ENCODE results near the gene AFF1.
"Not testable (repeated sequence)": the region's sequence is repeated elsewhere in the genome, so short reads cannot be mapped to it uniquely, and the experiment has no call there.

Gene AFF1

DNA sequence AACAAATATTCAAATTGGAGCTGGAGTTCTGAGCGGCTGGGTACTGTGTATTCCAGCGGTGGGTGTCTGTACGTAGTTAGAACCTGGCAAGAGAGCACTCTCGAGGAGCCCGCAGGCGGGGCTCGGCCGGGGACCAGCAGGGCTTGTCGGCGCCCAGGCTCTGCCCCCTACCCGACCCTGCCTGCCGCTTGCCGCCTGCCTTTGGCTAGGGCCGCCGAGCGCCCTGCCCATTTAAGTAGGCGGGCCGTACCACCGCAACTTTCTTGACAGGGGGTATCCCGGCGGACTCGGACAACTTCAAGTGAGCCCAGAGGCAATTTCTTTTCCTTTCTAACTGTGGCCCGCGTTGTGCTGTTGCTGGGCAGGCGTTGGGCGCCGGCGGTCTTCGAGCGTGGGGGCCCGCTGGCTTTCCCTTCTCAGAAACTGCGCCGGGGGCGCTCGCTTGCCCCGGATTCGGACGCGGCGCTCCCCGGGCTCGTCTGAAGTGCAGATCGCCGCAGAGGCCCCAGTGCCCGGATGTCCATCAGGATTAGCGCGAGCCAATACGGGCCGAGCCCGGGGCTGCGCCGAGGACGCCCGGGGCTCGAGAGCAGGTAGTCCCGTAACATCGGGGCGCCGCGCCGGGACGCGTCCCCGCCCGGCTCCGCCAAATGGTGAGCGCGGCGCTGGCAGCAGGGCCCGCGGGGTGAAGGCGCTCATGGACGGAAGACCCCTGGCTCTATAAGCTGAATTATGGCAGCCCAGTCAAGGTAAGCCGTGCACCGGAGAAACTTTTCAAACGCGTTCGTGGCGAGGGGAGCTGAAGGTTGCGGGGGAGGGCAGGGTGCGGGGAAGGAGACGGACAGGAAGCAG is 72.1 kb downstream of the AFF1 start:
- DNase-seq (ENCODE audit: low read depth, low spot score): peak; percentile 52
- peak overlapping the region; percentile 91 for H3K27ac ChIP-seq

DNA sequence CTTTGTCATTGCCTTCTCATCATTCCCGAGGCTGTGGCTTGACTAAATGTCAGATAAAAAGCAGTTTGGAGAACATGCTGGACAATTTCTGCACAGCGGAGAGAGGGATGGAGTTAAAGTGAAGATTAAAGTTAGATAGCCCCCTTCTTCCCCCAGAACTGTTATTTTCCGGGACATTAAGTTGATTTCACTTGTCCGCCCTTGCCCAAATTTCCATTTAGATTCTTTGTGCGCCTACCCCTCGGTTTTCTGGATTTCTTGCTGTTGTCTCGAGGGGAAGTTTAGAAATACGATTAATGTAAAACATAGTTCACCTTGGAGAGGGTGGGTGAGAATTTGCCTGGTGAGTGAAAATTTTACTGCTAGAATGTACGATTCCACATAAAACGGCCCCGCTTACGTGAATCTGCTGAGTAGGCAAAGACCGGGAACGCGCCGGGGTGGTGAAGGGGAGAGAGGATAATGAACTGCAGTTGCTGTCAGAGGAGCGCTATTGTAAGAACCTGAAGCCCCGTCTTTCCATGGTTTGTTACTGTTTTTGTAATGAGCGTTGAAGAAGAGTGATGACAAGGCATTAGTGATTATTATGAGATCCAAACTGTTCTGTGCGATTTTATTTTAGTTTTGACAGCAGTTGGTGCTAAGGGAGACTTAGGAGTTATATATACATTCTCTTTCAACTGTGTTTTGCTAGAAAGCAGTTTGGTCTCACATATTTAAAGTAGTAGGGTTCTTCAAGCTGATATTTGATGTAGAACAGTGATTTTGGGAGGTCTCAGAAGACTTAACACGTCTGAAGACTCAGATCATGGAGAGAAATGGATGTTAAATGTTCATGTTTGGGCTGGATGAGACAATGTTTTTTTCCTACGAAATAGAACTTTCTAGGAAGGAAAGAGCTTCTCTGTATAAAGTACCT is 73.0 kb downstream of the AFF1 start:
- peak overlapping the region; percentile 91 for H3K27ac ChIP-seq
- DNase-seq (ENCODE audit: low read depth, low spot score): no peak

DNA sequence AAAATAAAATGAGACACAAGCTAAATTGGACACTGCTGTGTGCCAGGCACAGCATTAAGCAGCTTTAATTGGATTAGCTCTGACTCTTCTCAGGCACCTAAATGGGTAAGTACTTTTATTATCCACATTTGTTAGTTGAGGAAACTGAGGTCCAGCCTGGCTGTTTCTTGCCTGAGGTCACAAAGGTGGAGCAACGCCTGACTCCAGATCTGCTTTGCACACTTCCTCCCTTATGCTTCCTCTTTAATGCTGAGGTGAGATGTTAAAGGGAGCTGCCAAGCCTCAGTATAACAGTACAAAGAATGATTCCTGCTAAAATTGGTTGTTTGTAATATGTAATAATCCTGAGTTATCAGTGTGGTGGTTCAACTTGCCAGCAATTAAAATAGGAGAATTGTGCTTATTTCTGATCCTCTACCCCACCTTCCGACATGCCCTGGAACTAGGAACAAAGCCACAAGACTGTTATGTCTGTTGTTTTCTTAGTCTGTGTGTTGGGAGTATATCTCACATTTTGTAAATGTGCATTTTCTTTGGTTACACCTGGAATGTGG is 74.4 kb downstream of the AFF1 start:
- H3K27ac ChIP-seq: peak overlapping the region; percentile 17
- no peak for DNase-seq (ENCODE audit: low read depth, low spot score)

DNA sequence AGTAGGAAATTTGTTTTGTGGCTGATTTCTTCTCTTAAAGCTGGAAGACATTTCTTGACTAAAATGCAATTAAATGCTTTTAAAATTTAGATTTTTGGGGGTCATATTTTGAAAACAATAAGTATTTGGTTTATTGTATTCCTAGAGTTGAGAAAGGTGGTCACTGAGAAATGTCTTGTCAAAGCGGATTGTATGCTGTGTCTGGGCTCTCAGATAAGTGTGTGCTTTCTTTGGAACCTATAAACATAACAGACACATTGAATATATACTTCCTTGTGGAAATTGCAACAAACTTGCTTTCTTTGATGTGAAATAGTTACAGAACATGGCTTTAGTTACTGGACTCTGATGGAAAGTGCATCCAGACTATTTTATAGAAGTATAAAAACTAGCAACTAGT is 75.4 kb downstream of the AFF1 start:
- DNase-seq (ENCODE audit: low read depth, low spot score): no peak
- no peak overlapping the region for H3K27ac ChIP-seq

DNA sequence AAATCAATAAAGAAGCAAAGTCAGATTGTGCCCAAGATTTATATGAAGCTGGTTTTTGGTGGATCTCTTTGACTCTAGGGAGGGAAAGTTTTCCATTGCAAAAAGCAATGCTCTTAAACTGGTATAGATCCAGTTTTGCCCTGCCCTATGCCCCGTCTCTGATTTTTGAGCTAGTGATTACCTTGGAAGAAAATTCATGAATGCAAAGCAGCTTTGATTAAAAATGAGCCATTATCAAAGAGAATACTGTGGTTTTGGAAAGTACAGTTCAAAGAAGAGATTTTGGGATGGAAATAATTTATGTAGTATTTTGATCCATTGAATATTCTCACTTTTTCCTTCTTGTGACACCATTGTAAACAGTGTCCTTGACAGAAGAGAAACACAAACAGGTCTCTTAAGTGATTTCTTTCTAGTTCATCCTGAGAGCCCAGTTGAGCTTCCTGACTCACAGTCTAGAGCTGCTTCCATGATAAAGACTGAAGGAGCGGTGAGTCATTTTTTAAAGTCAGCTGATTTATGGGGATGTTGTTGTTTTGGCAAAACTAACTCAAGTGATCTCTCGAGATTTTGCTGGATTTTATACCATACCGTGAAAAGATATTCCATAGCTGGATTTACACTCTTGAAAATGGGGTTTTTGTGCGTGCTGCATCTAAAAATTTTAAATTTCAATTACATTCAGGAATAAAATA is 76.7 kb downstream of the AFF1 start:
- peak; percentile 78 for DNase-seq (ENCODE audit: low read depth, low spot score)

DNA sequence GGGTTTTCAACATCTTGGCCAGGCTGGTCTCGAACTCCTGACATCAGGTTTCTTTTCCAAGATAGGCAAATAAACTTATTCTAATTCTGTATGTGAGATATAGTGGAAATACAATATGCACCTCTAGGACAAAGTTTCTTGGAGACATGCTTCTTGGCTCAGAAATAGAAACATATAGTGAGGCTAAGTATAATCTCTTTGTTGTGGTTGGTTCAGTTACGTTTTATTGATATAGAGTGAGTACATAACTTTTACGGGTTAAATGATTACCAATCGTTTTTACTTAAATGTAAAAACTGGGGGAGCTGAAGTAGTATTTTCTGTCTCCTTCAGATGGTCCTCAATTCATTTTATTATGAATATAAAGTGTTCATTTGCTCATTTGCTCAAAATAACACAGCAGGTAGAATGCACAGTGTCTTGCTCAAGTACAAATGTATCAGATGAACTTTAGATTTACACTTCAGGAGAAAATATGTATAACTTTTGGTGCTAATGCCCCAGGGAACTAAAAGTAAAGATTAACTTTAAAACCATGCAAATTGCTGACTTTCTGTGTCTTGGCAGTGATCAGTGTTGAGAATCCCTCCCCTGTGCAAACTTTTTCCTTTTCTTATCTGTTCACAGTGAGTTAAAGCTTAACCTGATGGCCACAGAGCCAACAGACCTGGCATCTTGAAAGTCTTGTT is 77.6 kb downstream of the AFF1 start:
- H3K27ac ChIP-seq: peak overlapping the region; percentile 44
- DNase-seq (ENCODE audit: low read depth, low spot score): no peak

More for the DNA sequence above, 76.7 kb downstream of the AFF1 start:
- peak overlapping the region; percentile 44 for H3K27ac ChIP-seq

DNA sequence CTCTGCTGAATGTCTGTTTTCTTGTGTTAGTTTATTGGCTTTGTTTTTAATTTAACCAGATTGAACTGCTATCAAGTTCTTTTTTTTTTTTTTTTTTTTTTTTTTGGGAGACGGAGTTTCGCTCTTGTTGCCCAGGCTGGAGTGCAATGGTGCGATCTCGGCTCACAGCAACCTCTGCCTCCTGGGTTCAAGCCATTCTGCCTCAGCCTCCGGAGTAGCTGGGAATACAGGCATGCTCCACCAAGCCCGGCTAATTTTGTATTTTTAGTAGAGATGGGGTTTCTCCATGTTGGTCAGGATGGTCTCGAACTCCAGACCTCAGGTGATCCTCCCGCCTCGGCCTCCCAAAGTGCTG is 78.1 kb downstream of the AFF1 start:
- DNase-seq (ENCODE audit: low read depth, low spot score); H3K27ac ChIP-seq: not testable (repeated sequence)

DNA sequence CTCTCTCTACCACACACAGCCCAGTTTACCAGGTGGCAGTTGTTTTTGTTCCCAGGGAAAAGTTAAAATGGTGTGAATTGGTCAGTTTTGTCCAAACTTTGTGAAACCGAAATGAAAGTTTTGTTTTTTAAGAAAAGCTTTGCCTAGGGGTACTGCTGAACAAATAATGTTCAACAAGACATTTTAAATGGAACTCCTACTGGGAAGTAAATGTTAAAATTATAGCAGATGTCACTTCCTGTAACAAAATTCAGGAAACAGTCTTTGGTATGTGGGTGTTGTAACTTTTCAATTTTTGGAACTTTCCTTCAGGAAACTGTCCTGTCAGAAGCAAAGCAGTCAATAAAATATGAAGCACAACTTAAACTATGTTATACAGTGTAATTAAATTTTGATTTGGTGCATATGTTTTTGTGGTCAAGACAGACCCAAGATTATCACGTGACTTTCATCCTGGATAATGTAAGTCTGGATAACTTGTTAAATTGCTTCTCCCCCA is 79.5 kb downstream of the AFF1 start:
- peak overlapping the region; percentile 60 for H3K27ac ChIP-seq
- DNase-seq (ENCODE audit: low read depth, low spot score): no peak

DNA sequence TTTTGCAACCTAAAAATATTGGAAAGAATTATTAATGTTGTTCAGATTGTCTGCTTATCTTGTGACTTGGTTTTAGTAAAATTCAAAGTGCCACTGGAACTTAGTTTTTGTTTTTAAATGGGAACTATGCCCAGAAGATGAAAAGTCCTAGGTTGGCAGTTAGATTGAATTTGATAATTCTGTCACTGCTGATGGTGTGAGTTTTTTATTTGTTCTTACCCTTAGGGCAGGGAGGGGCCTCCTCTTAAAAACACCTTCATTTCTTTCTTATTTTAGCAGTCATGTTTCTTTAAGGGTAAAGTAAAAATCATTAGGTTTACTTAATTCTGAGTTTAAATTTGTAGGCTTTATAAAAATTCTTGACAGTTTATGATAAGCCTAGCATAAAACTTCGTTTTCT is 80.6 kb downstream of the AFF1 start:
- H3K27ac ChIP-seq: peak overlapping the region; percentile 60
- no peak for DNase-seq (ENCODE audit: low read depth, low spot score)

DNA sequence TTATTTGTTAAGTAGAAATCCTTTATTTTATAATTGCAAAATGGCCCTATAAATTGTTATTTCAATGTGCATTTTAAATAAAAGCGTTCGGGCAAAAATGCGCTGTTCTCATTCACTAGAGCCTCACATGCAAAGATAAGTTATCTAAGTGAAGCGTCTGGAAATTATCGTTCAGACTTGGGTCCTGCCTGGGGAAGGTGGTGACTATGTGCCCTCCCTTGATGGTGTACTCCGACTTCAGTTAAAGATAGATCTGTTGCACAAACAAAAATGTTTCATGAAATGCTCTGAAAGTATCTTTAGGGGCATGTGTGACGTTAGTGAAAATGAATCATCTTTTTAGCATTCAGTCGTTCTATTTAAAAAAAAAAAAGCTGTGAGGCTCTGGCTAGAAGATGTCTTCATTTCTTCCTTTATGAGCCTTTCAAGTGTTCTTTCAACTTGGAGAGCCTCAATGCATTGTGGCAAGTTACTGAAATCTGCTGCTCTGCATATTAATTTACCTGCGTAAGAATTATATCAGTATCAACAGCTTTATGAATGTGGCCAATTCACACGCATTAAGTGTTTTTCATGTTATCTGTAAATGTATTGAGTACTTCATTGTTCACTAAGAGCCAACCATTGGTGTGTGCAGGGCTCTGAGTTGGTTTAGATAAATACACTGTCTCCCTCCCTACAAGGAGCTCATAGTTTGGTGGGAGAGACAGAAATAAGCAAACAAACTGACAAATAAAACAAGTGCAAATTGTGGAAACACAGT is 83.0 kb downstream of the AFF1 start:
- no peak overlapping the region for H3K27ac ChIP-seq
- no peak for DNase-seq (ENCODE audit: low read depth, low spot score)

DNA sequence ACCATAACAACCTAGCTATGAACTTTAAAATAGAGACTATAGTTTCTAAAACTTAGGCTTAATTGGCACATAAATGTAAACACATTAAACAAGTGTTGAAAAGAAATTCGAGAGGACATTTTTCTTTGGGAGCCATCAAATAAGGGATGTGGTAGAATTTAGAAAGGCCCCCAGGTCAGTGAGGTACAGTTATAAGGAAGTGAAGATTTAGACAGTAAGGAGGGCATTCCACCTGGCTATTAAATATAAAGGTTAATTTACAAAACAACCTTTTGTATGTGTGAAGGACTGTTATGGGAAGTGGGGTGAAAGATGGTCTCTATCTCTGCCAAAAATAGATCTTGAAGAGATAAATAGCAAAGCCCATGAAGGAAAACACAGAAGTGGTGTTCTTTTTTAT is 83.9 kb downstream of the AFF1 start:
- no peak overlapping the region for H3K27ac ChIP-seq
- no peak for DNase-seq (ENCODE audit: low read depth, low spot score)

DNA sequence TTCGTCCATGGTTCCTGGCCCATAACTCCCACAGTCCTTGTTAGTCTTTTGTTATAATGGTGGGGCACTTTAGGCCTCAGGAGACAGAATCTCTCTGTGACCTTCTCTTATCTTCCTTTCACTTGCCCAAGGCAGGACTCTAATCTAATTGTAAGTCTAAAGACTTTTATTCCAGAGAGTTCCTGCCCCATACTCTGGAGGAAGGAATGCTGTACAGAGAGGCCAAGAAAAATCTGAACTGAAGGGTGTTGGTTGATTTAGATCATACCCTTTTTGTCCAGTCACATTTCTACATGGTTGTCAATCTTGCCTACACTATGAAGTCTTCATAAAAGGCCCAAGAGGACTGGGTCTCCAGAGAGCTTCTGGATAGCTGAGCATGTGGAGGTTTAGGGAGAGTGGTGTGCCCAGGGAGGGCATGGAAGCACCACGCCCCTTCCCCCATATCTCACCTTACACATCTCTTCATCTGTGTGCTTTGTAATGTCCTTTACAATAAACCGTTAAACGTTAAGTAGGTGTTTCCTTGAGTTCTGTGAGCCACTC is 84.5 kb downstream of the AFF1 start:
- H3K27ac ChIP-seq: no peak overlapping the region
- no peak for DNase-seq (ENCODE audit: low read depth, low spot score)

DNA sequence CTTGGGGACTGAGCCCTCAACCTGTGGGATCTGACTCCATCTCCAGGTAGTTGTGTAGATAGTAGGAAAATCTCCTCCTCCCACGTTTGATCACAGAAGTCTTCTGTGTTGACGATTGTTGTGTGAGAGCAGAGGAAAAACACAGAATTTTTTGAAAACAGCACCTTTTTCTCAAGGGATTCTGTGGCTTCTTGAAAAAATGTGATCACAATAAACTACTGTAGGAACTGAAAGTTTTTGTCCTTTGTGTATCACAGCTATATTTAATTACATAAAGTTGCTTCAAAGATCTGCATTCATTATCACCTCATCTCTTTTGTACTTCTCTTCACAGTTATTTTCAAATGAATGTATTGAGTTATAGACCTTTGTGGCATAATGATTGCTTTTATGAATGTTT is 85.1 kb downstream of the AFF1 start:
- DNase-seq (ENCODE audit: low read depth, low spot score): no peak

DNA sequence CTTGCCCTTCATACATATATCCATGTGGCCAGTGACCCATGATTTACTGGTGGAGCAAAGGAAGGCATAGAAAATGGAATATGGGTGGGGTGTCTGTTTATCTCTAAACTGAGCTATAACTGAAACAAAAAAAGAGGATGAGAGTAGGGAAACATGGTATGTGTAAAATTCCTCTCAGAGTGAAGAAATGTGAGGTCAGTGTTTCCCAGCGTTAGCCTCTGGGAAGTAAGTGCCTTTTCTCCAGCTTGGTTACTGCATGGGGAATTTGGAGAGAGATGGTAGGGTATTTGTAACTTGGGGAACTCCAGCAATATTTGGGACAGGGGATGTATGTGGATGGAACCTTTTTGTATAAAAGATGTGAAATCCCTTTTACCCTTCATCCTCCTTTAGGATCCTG is 89.4 kb downstream of the AFF1 start:
- H3K27ac ChIP-seq: no peak overlapping the region

More for the DNA sequence above, 85.1 kb downstream of the AFF1 start:
- H3K27ac ChIP-seq: no peak overlapping the region

DNA sequence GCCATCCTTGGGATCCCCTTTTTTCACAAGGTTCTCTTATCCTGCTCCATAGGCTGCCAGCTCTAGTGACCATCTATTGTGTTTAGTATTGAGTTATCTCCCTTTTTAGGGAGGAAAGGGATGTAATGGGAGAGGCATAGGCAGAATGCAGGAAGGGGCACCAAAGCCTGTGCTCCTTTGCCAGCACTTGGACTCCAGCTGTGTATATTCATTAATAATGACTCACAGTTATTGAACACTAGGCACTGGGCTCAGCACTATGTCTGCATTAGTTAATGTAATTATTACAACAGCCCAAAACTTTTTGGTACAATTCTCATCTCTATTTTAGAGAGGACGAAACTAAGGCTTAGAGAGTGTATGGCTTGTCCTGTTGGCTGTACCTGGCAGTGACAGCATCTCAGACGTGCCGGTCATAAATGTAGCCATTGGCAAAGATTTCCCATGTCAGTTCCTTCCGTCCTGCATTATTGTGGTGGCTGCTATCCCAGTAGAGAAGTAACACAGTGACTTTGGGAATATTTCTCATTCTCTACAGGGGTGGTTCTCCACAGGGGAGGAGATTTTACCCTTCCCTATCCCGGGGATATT is 90.3 kb downstream of the AFF1 start:
- H3K27ac ChIP-seq: no peak overlapping the region
- DNase-seq (ENCODE audit: low read depth, low spot score): no peak

More for the DNA sequence above, 89.4 kb downstream of the AFF1 start:
- no peak for DNase-seq (ENCODE audit: low read depth, low spot score)

DNA sequence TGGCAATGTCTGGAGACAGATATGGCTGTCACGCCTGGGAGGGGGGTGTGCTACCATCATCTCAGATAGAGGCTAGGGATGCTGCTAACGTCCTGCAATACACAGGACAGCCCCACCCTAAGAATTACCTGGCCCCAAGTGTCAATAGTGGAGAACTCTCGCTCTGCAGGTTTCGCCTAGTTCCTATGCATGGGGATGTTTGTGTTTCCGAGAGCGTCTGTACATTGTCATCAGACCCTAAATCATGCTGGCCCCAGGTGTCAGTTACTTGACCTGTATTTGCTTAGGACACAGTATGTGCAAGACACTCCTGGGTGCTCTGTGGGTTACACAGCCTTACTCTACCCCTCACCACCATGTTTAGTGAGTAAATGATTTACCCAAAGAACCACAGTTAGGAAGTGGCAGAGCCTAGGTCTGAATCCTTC is 90.8 kb downstream of the AFF1 start:
- no peak for DNase-seq (ENCODE audit: low read depth, low spot score)
- H3K27ac ChIP-seq: no peak overlapping the region

DNA sequence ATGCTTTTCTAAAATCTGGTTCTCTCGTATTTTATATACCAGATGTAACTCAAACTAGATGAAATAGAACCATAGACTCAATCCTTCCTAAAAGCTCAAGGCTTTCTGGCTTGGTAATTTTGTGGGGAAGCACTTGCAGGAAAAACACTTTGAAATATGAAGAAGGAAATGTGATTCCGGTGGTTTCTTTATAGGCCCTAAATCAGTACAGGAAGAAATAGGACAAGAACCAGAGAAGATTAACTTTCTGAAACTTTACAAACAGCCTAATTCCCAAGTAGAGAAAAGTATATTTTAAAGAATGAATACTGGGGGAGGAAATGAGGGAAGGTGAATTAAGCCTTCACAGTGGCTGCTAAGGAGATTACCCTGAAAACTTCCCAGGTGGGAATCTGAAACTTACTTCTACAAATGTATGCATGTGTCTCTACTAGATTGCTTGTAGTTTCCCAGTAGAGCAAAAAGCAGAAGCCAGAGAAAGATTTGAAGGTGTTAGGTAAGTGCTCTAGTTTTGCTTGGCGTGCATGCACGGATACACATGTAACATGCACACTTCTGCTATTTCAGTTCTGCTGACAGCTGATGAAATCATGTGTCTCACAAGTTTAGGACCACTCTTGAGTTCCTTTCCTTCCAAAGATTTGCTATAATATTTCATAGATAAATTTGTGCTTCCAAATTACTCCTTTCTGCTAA is 92.1 kb downstream of the AFF1 start:
- H3K27ac ChIP-seq: no peak overlapping the region
- DNase-seq (ENCODE audit: low read depth, low spot score): no peak

DNA sequence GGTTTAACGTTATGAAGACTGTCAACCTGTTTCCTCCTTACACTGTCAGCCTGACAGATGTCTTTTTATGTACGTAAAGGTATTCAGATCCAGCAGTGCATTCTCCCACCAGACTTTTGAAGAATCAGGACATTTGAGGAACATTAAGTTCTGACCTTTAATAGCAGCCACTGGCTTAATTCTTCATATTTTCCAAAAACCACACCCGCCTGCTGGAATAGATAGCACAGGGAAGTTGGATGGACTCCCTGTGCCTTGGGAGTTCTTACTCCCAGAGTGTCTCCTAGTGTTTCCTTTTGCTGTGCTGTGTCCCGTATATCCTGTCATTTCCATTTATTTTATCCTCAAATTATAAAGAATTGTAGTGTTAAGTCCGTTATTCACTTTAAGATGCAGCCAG is 94.5 kb downstream of the AFF1 start:
- DNase-seq (ENCODE audit: low read depth, low spot score): no peak
- H3K27ac ChIP-seq: no peak overlapping the region
